H1 (cell line): ENCODE results near the gene CEP57L1. TPM values are rescaled to one million over a fixed set of nuclear protein-coding genes. Genes with fewer than 3 reads are reported as not detected.

Experiments
- CTCF ChIA-PET: fragments of 300-600 bp; sonication (Branson Sonifier 250); formaldehyde crosslinking; loops from one replicate; lab custom pipeline; 2021; ENCODE audit not compliant: partially characterized antibody; lab: Charles Lee
- POLR2A ChIA-PET: fragments of 300-600 bp; sonication (Branson Sonifier 250); formaldehyde crosslinking; loops from one replicate; lab custom pipeline; 2021; ENCODE audit warnings: inconsistent platforms; ENCODE audit not compliant: partially characterized antibody; lab: Charles Lee
- DNase-seq, 2 experiments: peaks; one replicate each; pipeline versions ENCODE4 v3.0.0 to v3.0.0-alpha.2; 2010 to 2022; ENCODE audit warnings: low spot score in 2 of 2, low read depth in 1 of 2, mixed read lengths in 1 of 2
- FAIRE-seq: peaks from 2 replicates; lab custom pipeline; 2011; peaks lifted over from hg19 to GRCh38; lab: Jason Lieb, UNC
- H2AFZ ChIP-seq: 2 replicates; pipeline ENCODE4 v1.8.1; 2012; ENCODE audit warnings: low read length, inconsistent platforms
- H2AK5ac ChIP-seq: 2 replicates; pipeline ENCODE4 v1.6.1; 2013; ENCODE audit warnings: low read depth, low read length
- H2BK120ac ChIP-seq: replicated peaks from 2 replicates; pipeline ENCODE3; 2013; ENCODE audit warnings: low read depth, low read length, inconsistent platforms
- H2BK12ac ChIP-seq: 2 replicates; pipeline ENCODE4 v1.6.1; 2013; ENCODE audit warnings: low read depth, low read length
- H2BK15ac ChIP-seq: 2 replicates; pipeline ENCODE4 v1.6.1; 2013; ENCODE audit warnings: low read length
- H2BK20ac ChIP-seq: 2 replicates; pipeline ENCODE4 v1.6.1; 2013; ENCODE audit warnings: low read length
- H2BK5ac ChIP-seq: 2 replicates; pipeline ENCODE4 v1.6.1; 2013; ENCODE audit warnings: low read depth, low read length
- H3K14ac ChIP-seq: 2 replicates; pipeline ENCODE4 v1.6.1; 2013; ENCODE audit warnings: inconsistent platforms; ENCODE audit not compliant: insufficient read length
- H3K18ac ChIP-seq: 2 replicates; pipeline ENCODE4 v1.6.1; 2013; ENCODE audit warnings: low read length; ENCODE audit errors: extremely low read depth
- H3K23ac ChIP-seq: 2 replicates; pipeline ENCODE4 v1.6.1; 2013; ENCODE audit warnings: inconsistent platforms; ENCODE audit not compliant: insufficient read length
- H3K23me2 ChIP-seq: 2 replicates; pipeline ENCODE4 v1.6.1; 2013; ENCODE audit warnings: low read depth, low read length
- H3K27ac ChIP-seq: 2 replicates; pipeline ENCODE4 v1.6.1; 2011; ENCODE audit warnings: low read depth, low read length, inconsistent platforms
- H3K27me3 ChIP-seq, 4 experiments: replicated peaks in 1 of 4; 1 replicate in 1 of 4; 2 replicates in 3 of 4; pipeline versions ENCODE4 v1.6.1 to v1.8.1; 2011 to 2013; ENCODE audit warnings: low read length in 3 of 4, mild to moderate bottlenecking in 3 of 4, inconsistent platforms in 2 of 4, mixed read lengths in 2 of 4, moderate library complexity in 1 of 4; ENCODE audit not compliant: control insufficient read depth in 3 of 4, insufficient read depth in 3 of 4; ENCODE audit errors: extremely low read depth in 1 of 4
- H3K36me3 ChIP-seq, 4 experiments: 2 replicates each; pipeline versions ENCODE4 v1.6.1 to v1.8.1; 2011 to 2013; ENCODE audit warnings: mild to moderate bottlenecking in 4 of 4, low read length in 3 of 4, moderate library complexity in 2 of 4, control low read depth in 1 of 4, inconsistent platforms in 1 of 4; ENCODE audit not compliant: insufficient read depth in 4 of 4, control insufficient read depth in 2 of 4
- H3K4ac ChIP-seq: replicated peaks from 2 replicates; pipeline ENCODE3; 2013; ENCODE audit warnings: low read length, low read depth, mixed read lengths, inconsistent platforms; ENCODE audit not compliant: insufficient read length
- H3K4me1 ChIP-seq, 4 experiments: replicated peaks in 1 of 4; 1 replicate in 1 of 4; 2 replicates in 3 of 4; pipeline versions ENCODE4 v1.6.1 to v1.8.1; 2011 to 2013; ENCODE audit warnings: low read length in 3 of 4, inconsistent platforms in 2 of 4, mixed read lengths in 1 of 4; ENCODE audit not compliant: insufficient read depth in 4 of 4, control insufficient read depth in 3 of 4
- H3K4me2 ChIP-seq, 2 experiments: 2 replicates each; pipeline versions ENCODE4 v1.6.1 to v1.8.1; 2011 to 2013; ENCODE audit warnings: low read depth in 2 of 2, low read length in 2 of 2, control low read depth in 1 of 2, inconsistent platforms in 1 of 2, mild to moderate bottlenecking in 1 of 2; ENCODE audit not compliant: insufficient read depth in 1 of 2
- H3K4me3 ChIP-seq, 4 experiments: fragments of 200-600, 300-600 bp in 1 of 4; sonication (generic), shearing (Covaris generic), sonication (Bioruptor Twin) in 1 of 4; 2 replicates each; pipeline versions ENCODE4 v1.5.1 to v1.8.1; 2011 to 2016; ENCODE audit warnings: low read length in 4 of 4, low read depth in 3 of 4, control low read depth in 2 of 4, inconsistent platforms in 2 of 4, mild to moderate bottlenecking in 2 of 4, mixed read lengths in 1 of 4, moderate library complexity in 1 of 4; ENCODE audit not compliant: insufficient read depth in 2 of 4; ENCODE audit errors: extremely low read depth in 1 of 4
- H3K56ac ChIP-seq: replicated peaks from 2 replicates; pipeline ENCODE3; 2013; ENCODE audit warnings: low read depth, mild to moderate bottlenecking, mixed read lengths, low read length, inconsistent platforms; ENCODE audit not compliant: insufficient read length
- H3K79me1 ChIP-seq: 2 replicates; pipeline ENCODE4 v1.6.1; 2013; ENCODE audit warnings: low read depth, low read length, control low read depth
- H3K79me2 ChIP-seq, 2 experiments: 2 replicates each; pipeline versions ENCODE4 v1.6.1 to v1.8.1; 2012 to 2013; ENCODE audit warnings: low read length in 2 of 2, mild to moderate bottlenecking in 2 of 2, inconsistent platforms in 1 of 2; ENCODE audit not compliant: insufficient read depth in 2 of 2, control insufficient read depth in 1 of 2
- H3K9ac ChIP-seq, 4 experiments: replicated peaks in 1 of 4; 1 replicate in 1 of 4; 2 replicates in 3 of 4; pipeline versions ENCODE4 v1.6.1 to v1.8.1; 2011 to 2013; ENCODE audit warnings: low read depth in 3 of 4, low read length in 3 of 4, control low read depth in 2 of 4, mild to moderate bottlenecking in 2 of 4, moderate library complexity in 2 of 4, inconsistent platforms in 1 of 4; ENCODE audit errors: extremely low read depth in 1 of 4
- H3K9me3 ChIP-seq, 2 experiments: 2 replicates each; pipeline versions ENCODE4 v1.6.1 to v1.8.1; 2012 to 2013; ENCODE audit warnings: mild to moderate bottlenecking in 2 of 2, moderate library complexity in 2 of 2, control low read depth in 1 of 2, inconsistent platforms in 1 of 2, low read depth in 1 of 2, low read length in 1 of 2, mixed read lengths in 1 of 2; ENCODE audit not compliant: insufficient read depth in 2 of 2
- H4K20me1 ChIP-seq, 2 experiments: replicated peaks in 1 of 2; 2 replicates each; pipeline versions ENCODE3 to v1.8.1; 2011 to 2013; ENCODE audit warnings: inconsistent platforms in 2 of 2, low read length in 2 of 2, mild to moderate bottlenecking in 1 of 2; ENCODE audit not compliant: insufficient read depth in 2 of 2, control insufficient read depth in 1 of 2
- H4K5ac ChIP-seq: 2 replicates; pipeline ENCODE4 v1.6.1; 2013; ENCODE audit warnings: low read length, low read depth, mixed read lengths, inconsistent platforms; ENCODE audit not compliant: insufficient read length
- H4K8ac ChIP-seq: 2 replicates; pipeline ENCODE4 v1.8.0; 2013; ENCODE audit warnings: mild to moderate bottlenecking, moderate library complexity, low read length, inconsistent platforms; ENCODE audit not compliant: insufficient read depth; ENCODE audit errors: extremely low read depth
- H4K91ac ChIP-seq: replicated peaks from 2 replicates; pipeline ENCODE3; 2013; ENCODE audit warnings: low read length, mixed read lengths, inconsistent platforms; ENCODE audit not compliant: insufficient read length
- ATF3 ChIP-seq: IDR thresholded peaks from 2 replicates; pipeline ENCODE4 v1.6.1; 2011; ENCODE audit warnings: low read depth, mild to moderate bottlenecking, low read length; ENCODE audit not compliant: insufficient read depth
- BRCA1 ChIP-seq: IDR thresholded peaks from 2 replicates; pipeline ENCODE4 v1.6.1; 2012; ENCODE audit warnings: low read depth, low read length, improper control_type of control experiment
- CBX5 ChIP-seq: fragments of 300-800, 300-1000 bp; sonication (generic); IDR thresholded peaks from 2 replicates; pipeline ENCODE4 v1.7.1; 2016; ENCODE audit warnings: antibody characterized with exemption, low read length, low read depth
- CBX8 ChIP-seq: fragments of 300-800, 300-1000 bp; sonication (generic); IDR thresholded peaks from 2 replicates; pipeline ENCODE4 v1.7.1; 2016; ENCODE audit warnings: low read depth, low read length, borderline replicate concordance
- CTBP2 ChIP-seq: IDR thresholded peaks from 2 replicates; pipeline ENCODE4 v1.7.0; 2011; ENCODE audit warnings: borderline replicate concordance, mild to moderate bottlenecking, moderate library complexity, mixed read lengths, low read length; ENCODE audit not compliant: insufficient read depth, insufficient read length
- FOSL1 ChIP-seq: IDR thresholded peaks from 2 replicates; pipeline ENCODE4 v1.6.1; 2011; ENCODE audit warnings: mild to moderate bottlenecking, low read depth, low read length, moderate library complexity; ENCODE audit not compliant: insufficient read depth
- GABPA ChIP-seq: IDR thresholded peaks from 2 replicates; pipeline ENCODE4 v1.6.1; 2011; ENCODE audit warnings: mild to moderate bottlenecking, low read length, moderate library complexity, borderline replicate concordance; ENCODE audit not compliant: insufficient read depth
- KDM1A ChIP-seq: fragments of 200-600, 300-600 bp; sonication (generic); IDR thresholded peaks from 2 replicates; pipeline ENCODE4 v1.7.1; 2016; ENCODE audit warnings: mild to moderate bottlenecking, low read length, borderline replicate concordance
- MAFK ChIP-seq: IDR thresholded peaks from 2 replicates; pipeline ENCODE4 v1.6.1; 2012; ENCODE audit warnings: low read depth, mild to moderate bottlenecking, improper control_type of control experiment, low read length
- POU5F1 ChIP-seq: IDR thresholded peaks from 2 replicates; pipeline ENCODE4 v1.6.1; 2011; ENCODE audit warnings: low read depth, mild to moderate bottlenecking, low read length, moderate library complexity
- SIRT6 ChIP-seq: IDR thresholded peaks from one replicate; pipeline ENCODE4 v1.7.1; 2012; ENCODE audit warnings: low read length, inconsistent platforms
- SP1 ChIP-seq: IDR thresholded peaks from 2 replicates; pipeline ENCODE4 v1.6.1; 2011; ENCODE audit warnings: low read depth, low read length
- TAF1 ChIP-seq: IDR thresholded peaks from 2 replicates; pipeline ENCODE4 v1.6.1; 2011; ENCODE audit warnings: mild to moderate bottlenecking, low read depth, low read length
- TEAD4 ChIP-seq: IDR thresholded peaks from 2 replicates; pipeline ENCODE4 v1.6.1; 2012; ENCODE audit warnings: low read depth, low read length, inconsistent platforms, mixed read lengths
- YY1 ChIP-seq: IDR thresholded peaks from 2 replicates; pipeline ENCODE4 v1.6.1; 2011; ENCODE audit warnings: low read depth, mild to moderate bottlenecking, low read length
- WGBS, 2 experiments: shearing (Covaris generic) in 1 of 2; methylation state at CpG; one replicate each; pipeline versions ENCODE4 v1.1.6 to v1.1.7; 2013 to 2015; ENCODE audit warnings: low lambda C conversion rate in 2 of 2, mixed read lengths in 2 of 2, inconsistent platforms in 1 of 2, low coverage in 1 of 2, missing lambda C conversion rate in 1 of 2; ENCODE audit not compliant: insufficient replicate concordance in 2 of 2, insufficient coverage in 1 of 2, insufficient read length in 1 of 2; ENCODE audit errors: extremely low coverage in 1 of 2, missing lambda C conversion rate in 1 of 2; 5-methylcytosine and 5-hydroxymethylcytosine counted together
- polyA plus RNA-seq, 7 experiments: library from polyadenylated mRNA; depleted of rRNA in 3 of 7; stranded (reverse) in 5 of 7; unstranded in 2 of 7; fragments of >200 nt in 5 of 7; fragments of 200-250 nt in 2 of 7; gene quantifications; 1 replicate in 5 of 7; 2 replicates in 1 of 7; 4 replicates in 1 of 7; pipeline versions ENCODE4 v1.2.1 to v1.2.3, GENCODE V29; 2011 to 2013; ENCODE audit warnings: missing spikeins in 2 of 7, mixed read lengths in 2 of 7
- total RNA-seq: library from RNA; stranded (reverse); fragmentation: NEBNext Ultra II Directional; extraction: Animal tissue kit (Norgen Biotek cat#: 25700); gene quantifications from 2 replicates; pipeline ENCODE4 v1.2.1, GENCODE V29; 2021

CEP57L1 gene
- total and polyA plus RNA-seq, 2 of the 8 experiments (the other 6 are each of a cell fraction or from before 2014, with no cell fraction given): 3.6 to 11.5 TPM

GRCh38 chr6:109092074-109092473 is 3.2 kb upstream of the CEP57L1 start:
- ChIA-PET POLR2A (no interaction called here), CTCF (interaction anchor here (1.3 kb wide), 1 partner anchor 177 kb away, joined by 3 read pairs; no protein-coding TSS in a partner anchor)
- Histone ChIP-seq H4K8ac (no peak overlapping the region), H2AK5ac (no peak overlapping the region), H2BK20ac (no peak overlapping the region), H3K9me3 (no peaks in the 10 kb centered on the region), H3K23ac (no peak overlapping the region), H2BK120ac (no peak overlapping the region), H3K18ac (no peak overlapping the region), H2BK15ac (no peak overlapping the region), H3K56ac (no peak overlapping the region), H3K4ac (no peak overlapping the region), H3K79me2 (peaks cover 0 to 6% of the 10 kb centered on the region in 2 experiments; a peak in 2 of 4 replicates), H3K4me1 (0 out of 7 replicates have a peak, but pooled peaks cover 0 to 2% (median 0%) of the 10 kb centered on the region in 4 experiments), H3K27me3 (no peaks in the 10 kb centered on the region), H3K79me1 (no peaks in the 10 kb centered on the region), H3K36me3 (no peaks in the 10 kb centered on the region), H2AFZ (no peak overlapping the region), H2BK5ac (no peak overlapping the region), H3K9ac (no peak overlapping the region), H3K4me3 (peak overlapping the region in 1 of 4 experiments; percentile 78; a peak in 1 of 8 replicates), H3K27ac (no peak overlapping the region), H4K91ac (no peak overlapping the region), H2BK12ac (no peak overlapping the region), H3K23me2 (peaks cover 10% of the 10 kb centered on the region), H3K4me2 (no peak overlapping the region), H3K14ac (no peak overlapping the region), H4K20me1 (peaks cover 0 to 2% of the 10 kb centered on the region in 2 experiments), H4K5ac (no peak overlapping the region)
- DNase-seq: no peak
- FAIRE-seq: no peak
- TF ChIP-seq CBX8 (no peak), CTBP2 (no peak), SIRT6 (no peak), GABPA (no peak), CBX5 (no peak), TAF1 (no peak), BRCA1 (no peak), MAFK (no peak), KDM1A (no peak), FOSL1 (no peak), ATF3 (no peak), TEAD4 (no peak), SP1 (no peak), POU5F1 (no peak), YY1 (no peak)
- WGBS, 2 experiments: 80% methylated on average over 1 of the region's 1 CpG; no CpG with 5 or more reads in 1 of the 2 experiments
